ENCODE data around the gene NEK4.

The NEK4 gene

GRCh38 chr3:52792961-52793695 lies 22.4 kb upstream of the NEK4 start:
- no peak for DNase-seq (ENCODE audit: low spot score)

GRCh38 chr3:52792413-52792812 lies 21.7 kb upstream of the NEK4 start:
- no peak for DNase-seq (ENCODE audit: low spot score)

GRCh38 chr3:52791928-52792327 lies 21.2 kb upstream of the NEK4 start:
- no peak for DNase-seq (ENCODE audit: low spot score)

GRCh38 chr3:52791366-52791765 lies 20.6 kb upstream of the NEK4 start:
- DNase-seq (ENCODE audit: low spot score) = no peak

GRCh38 chr3:52790741-52791140 lies 20.0 kb upstream of the NEK4 start:
- no peak for DNase-seq (ENCODE audit: low spot score)

GRCh38 chr3:52790337-52790736 lies 19.6 kb upstream of the NEK4 start:
- DNase-seq (ENCODE audit: low spot score) = no peak

- DNase-seq (ENCODE audit: low spot score) = no peak
Observed at GRCh38 chr3:52789746-52790040, 19.0 kb upstream of the NEK4 start.

- no peak for DNase-seq (ENCODE audit: low spot score)
Observed at GRCh38 chr3:52788890-52789745, 18.4 kb upstream of the NEK4 start.

GRCh38 chr3:52787672-52788625 lies 17.2 kb upstream of the NEK4 start:
- DNase-seq (ENCODE audit: low spot score) = peak; percentile 64

GRCh38 chr3:52787246-52787645 lies 16.5 kb upstream of the NEK4 start:
- DNase-seq (ENCODE audit: low spot score) = no peak

- no peak for DNase-seq (ENCODE audit: low spot score)
Observed at GRCh38 chr3:52786330-52787215, 15.8 kb upstream of the NEK4 start.

- no peak for DNase-seq (ENCODE audit: low spot score)
Observed at GRCh38 chr3:52784931-52785590, 14.3 kb upstream of the NEK4 start.

GRCh38 chr3:52784021-52784621 lies 13.4 kb upstream of the NEK4 start:
- no peak for DNase-seq (ENCODE audit: low spot score)

GRCh38 chr3:52783211-52783555 lies 12.4 kb upstream of the NEK4 start:
- DNase-seq (ENCODE audit: low spot score) = no peak

- DNase-seq (ENCODE audit: low spot score) = no peak
Observed at GRCh38 chr3:52782412-52783210, 11.9 kb upstream of the NEK4 start.

- DNase-seq (ENCODE audit: low spot score) = no peak
Observed at GRCh38 chr3:52781741-52782140, 11.0 kb upstream of the NEK4 start.

- DNase-seq (ENCODE audit: low spot score) = no peak
Observed at GRCh38 chr3:52779837-52780585, 9.3 kb upstream of the NEK4 start.

- no peak for DNase-seq (ENCODE audit: low spot score)
Observed at GRCh38 chr3:52779011-52779836, 8.5 kb upstream of the NEK4 start.
